HepG2 (cell line): ENCODE data around the gene ADGRV1. TPM values are rescaled to one million over a fixed set of nuclear protein-coding genes. Genes with fewer than 3 reads are reported as not detected.

Experiments used
- AKAP8 ChIP-seq: sonication (generic); formaldehyde crosslinking; IDR thresholded peaks from 2 replicates; pipeline ENCODE4 v1.5.1; 2020; ENCODE audit warnings: mild to moderate bottlenecking, missing genetic modification reagents
- ELF3 ChIP-seq: IDR thresholded peaks from 2 replicates; pipeline ENCODE4 v1.6.1; 2016; ENCODE audit warnings: missing genetic modification reagents, missing compliant biosample characterization
- EP300 ChIP-seq, 3 experiments: sonication (generic) in 1 of 3; formaldehyde crosslinking in 1 of 3; IDR thresholded peaks; 2 replicates each; pipeline versions ENCODE4 v1.5.1 to v1.6.1; 2011 to 2020; ENCODE audit warnings: low read depth in 2 of 3, low read length in 2 of 3, borderline replicate concordance in 1 of 3, improper control_type of control experiment in 1 of 3, mild to moderate bottlenecking in 1 of 3, missing genetic modification reagents in 1 of 3, moderate library complexity in 1 of 3
- FOSL1 ChIP-seq: sonication (generic); formaldehyde crosslinking; IDR thresholded peaks from 2 replicates; pipeline ENCODE4 v1.9.0; 2021; ENCODE audit warnings: missing genetic modification reagents, borderline replicate concordance
- HNF4A ChIP-seq: sonication (generic); formaldehyde crosslinking; IDR thresholded peaks from 2 replicates; pipeline ENCODE4 v1.4.0; 2020; ENCODE audit warnings: missing genetic modification reagents
- KDM2A ChIP-seq: sonication (generic); formaldehyde crosslinking; IDR thresholded peaks from 2 replicates; pipeline ENCODE4 v1.4.0; 2020; ENCODE audit warnings: low read depth, missing genetic modification reagents, borderline replicate concordance
- NR3C1 ChIP-seq: sonication (generic); formaldehyde crosslinking; IDR thresholded peaks from 2 replicates; pipeline ENCODE4 v1.4.0; 2020; ENCODE audit warnings: missing genetic modification reagents
- REL ChIP-seq: sonication (generic); formaldehyde crosslinking; conservative IDR thresholded peaks from 2 replicates; pipeline ENCODE4 v1.8.0; 2022; ENCODE audit warnings: mild to moderate bottlenecking, missing genetic modification reagents, moderate library complexity
- RXRA ChIP-seq: sonication (generic); formaldehyde crosslinking; IDR thresholded peaks from 2 replicates; pipeline ENCODE4 v1.5.1; 2020; ENCODE audit warnings: missing genetic modification reagents
- SAP130 ChIP-seq: IDR thresholded peaks from 2 replicates; pipeline ENCODE4 v1.6.1; 2016; ENCODE audit warnings: low read depth
- SRY ChIP-seq: sonication (generic); formaldehyde crosslinking; IDR thresholded peaks from 2 replicates; pipeline ENCODE4 v1.8.0; 2022; ENCODE audit warnings: mild to moderate bottlenecking, missing genetic modification reagents
- ZNF232 ChIP-seq: sonication (generic); formaldehyde crosslinking; IDR thresholded peaks from 2 replicates; pipeline ENCODE4 v1.4.0; 2020; ENCODE audit warnings: missing genetic modification reagents, borderline replicate concordance
- ZSCAN31 ChIP-seq: sonication (generic); formaldehyde crosslinking; IDR thresholded peaks from 2 replicates; pipeline ENCODE4 v1.5.0; 2020; ENCODE audit warnings: low read depth, mild to moderate bottlenecking, missing genetic modification reagents
- polyA plus RNA-seq, 8 experiments: library from polyadenylated mRNA; depleted of rRNA in 3 of 8; stranded (reverse) in 7 of 8; unstranded in 1 of 8; fragments of >200 nt; fragmentation: Illumina TruSeq in 4 of 8; extraction: Trizol in 4 of 8; gene quantifications; 2 replicates each; pipeline versions ENCODE4 v1.2.1 to v1.2.3, GENCODE V29; 2011 to 2016; ENCODE audit warnings: low read depth in 4 of 8, missing spikeins in 1 of 8, mixed read lengths in 1 of 8; ENCODE audit not compliant: insufficient read depth in 1 of 8
- total RNA-seq, 5 experiments: library from RNA; depleted of rRNA; stranded (reverse); fragments of >200 nt; fragmentation: Illumina TruSeq; extraction: Trizol; gene quantifications; 2 replicates each; pipeline ENCODE4 v1.2.3, GENCODE V29; 2016; ENCODE audit warnings: low read depth in 1 of 5
- TF ChIP-seq, protein P1 (sequence below): sonication (generic); formaldehyde crosslinking; conservative IDR thresholded peaks from 2 replicates; pipeline ENCODE4 v1.4.0; 2020; ENCODE audit warnings: mild to moderate bottlenecking, missing genetic modification reagents, moderate library complexity
- TF ChIP-seq, protein P2 (sequence below), 2 experiments: fragments of 450-650 bp in 1 of 2; sonication (generic) in 1 of 2; formaldehyde crosslinking in 1 of 2; IDR thresholded peaks; 2 replicates each; pipeline versions ENCODE4 v1.6.1 to v1.8.0; 2016 to 2022; ENCODE audit warnings: antibody characterized with exemption in 1 of 2, mild to moderate bottlenecking in 1 of 2, missing genetic modification reagents in 1 of 2

The ADGRV1 gene
- total and polyA plus RNA-seq, 2 of the 13 experiments (the other 11 are each of a cell fraction or from before 2014, with no cell fraction given), result 1.7 to 3.9 TPM

DNA sequence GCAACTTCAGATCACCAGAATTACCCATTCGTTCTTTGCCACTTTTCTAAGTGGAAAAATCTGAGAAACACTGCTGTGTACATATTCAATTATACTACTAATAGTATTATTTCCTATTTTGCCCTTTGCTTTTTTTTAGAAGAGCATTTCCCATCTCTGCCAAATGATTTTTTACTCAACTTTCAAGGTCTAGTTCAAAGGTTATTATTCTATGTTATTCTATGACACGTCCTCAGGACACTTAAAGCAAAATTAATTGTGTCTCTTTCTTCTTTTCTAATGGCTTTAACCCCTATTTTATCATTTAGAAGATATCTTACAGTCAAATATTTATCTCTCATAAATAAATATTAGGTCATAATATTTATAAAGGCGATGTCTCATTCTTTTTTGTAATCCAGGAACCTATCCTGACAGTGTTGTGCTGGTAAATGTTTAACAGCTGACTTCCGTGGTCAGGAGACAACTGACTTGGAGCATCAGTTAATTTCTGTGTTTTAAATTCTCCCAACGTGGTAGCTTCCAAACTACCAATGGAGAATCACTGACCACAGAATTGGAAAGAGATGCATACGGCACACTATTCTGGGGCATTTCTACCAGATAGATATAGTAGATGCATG is 449.3 kb downstream of the ADGRV1 start (continued):
- TF ChIP-seq, protein P1, sequence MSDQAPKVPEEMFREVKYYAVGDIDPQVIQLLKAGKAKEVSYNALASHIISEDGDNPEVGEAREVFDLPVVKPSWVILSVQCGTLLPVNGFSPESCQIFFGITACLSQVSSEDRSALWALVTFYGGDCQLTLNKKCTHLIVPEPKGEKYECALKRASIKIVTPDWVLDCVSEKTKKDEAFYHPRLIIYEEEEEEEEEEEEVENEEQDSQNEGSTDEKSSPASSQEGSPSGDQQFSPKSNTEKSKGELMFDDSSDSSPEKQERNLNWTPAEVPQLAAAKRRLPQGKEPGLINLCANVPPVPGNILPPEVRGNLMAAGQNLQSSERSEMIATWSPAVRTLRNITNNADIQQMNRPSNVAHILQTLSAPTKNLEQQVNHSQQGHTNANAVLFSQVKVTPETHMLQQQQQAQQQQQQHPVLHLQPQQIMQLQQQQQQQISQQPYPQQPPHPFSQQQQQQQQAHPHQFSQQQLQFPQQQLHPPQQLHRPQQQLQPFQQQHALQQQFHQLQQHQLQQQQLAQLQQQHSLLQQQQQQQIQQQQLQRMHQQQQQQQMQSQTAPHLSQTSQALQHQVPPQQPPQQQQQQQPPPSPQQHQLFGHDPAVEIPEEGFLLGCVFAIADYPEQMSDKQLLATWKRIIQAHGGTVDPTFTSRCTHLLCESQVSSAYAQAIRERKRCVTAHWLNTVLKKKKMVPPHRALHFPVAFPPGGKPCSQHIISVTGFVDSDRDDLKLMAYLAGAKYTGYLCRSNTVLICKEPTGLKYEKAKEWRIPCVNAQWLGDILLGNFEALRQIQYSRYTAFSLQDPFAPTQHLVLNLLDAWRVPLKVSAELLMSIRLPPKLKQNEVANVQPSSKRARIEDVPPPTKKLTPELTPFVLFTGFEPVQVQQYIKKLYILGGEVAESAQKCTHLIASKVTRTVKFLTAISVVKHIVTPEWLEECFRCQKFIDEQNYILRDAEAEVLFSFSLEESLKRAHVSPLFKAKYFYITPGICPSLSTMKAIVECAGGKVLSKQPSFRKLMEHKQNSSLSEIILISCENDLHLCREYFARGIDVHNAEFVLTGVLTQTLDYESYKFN, result peak; percentile 59
- TF ChIP-seq, protein P2, sequence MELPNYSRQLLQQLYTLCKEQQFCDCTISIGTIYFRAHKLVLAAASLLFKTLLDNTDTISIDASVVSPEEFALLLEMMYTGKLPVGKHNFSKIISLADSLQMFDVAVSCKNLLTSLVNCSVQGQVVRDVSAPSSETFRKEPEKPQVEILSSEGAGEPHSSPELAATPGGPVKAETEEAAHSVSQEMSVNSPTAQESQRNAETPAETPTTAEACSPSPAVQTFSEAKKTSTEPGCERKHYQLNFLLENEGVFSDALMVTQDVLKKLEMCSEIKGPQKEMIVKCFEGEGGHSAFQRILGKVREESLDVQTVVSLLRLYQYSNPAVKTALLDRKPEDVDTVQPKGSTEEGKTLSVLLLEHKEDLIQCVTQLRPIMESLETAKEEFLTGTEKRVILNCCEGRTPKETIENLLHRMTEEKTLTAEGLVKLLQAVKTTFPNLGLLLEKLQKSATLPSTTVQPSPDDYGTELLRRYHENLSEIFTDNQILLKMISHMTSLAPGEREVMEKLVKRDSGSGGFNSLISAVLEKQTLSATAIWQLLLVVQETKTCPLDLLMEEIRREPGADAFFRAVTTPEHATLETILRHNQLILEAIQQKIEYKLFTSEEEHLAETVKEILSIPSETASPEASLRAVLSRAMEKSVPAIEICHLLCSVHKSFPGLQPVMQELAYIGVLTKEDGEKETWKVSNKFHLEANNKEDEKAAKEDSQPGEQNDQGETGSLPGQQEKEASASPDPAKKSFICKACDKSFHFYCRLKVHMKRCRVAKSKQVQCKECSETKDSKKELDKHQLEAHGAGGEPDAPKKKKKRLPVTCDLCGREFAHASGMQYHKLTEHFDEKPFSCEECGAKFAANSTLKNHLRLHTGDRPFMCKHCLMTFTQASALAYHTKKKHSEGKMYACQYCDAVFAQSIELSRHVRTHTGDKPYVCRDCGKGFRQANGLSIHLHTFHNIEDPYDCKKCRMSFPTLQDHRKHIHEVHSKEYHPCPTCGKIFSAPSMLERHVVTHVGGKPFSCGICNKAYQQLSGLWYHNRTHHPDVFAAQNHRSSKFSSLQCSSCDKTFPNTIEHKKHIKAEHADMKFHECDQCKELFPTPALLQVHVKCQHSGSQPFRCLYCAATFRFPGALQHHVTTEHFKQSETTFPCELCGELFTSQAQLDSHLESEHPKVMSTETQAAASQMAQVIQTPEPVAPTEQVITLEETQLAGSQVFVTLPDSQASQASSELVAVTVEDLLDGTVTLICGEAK (IDR thresholded peaks at IDR 0.05), result no peak
- TF ChIP-seq, protein P2 (CRISPR knock-in tag; IDR thresholded peaks at IDR 0.05), result no peak
- TF ChIP-seq NR3C1 (CRISPR knock-in tag) (no peak), ZNF232 (CRISPR knock-in tag) (no peak), FOSL1 (CRISPR knock-in tag) (no peak), KDM2A (no peak), RXRA (CRISPR knock-in tag) (no peak), REL (CRISPR knock-in tag) (no peak), ELF3 (CRISPR knock-in tag) (peak; percentile 61), SAP130 (CRISPR knock-in tag) (peak; percentile 10; the same call in 1 of the 2 replicates), SRY (CRISPR knock-in tag) (no peak), AKAP8 (CRISPR knock-in tag) (no peak), HNF4A (peak; percentile 45), EP300 (IDR thresholded peaks at IDR 0.05; ENCODE audit: low read depth in 2 of 2, low read length in 2 of 2) (peak in 1 of 2 experiments; percentile 29; a peak in 1 of 4 replicates), EP300 (CRISPR knock-in tag; IDR thresholded peaks at IDR 0.05; ENCODE audit: borderline replicate concordance) (no peak), ZSCAN31 (CRISPR knock-in tag) (no peak)
